ENCODE results near the gene BLOC1S5. TPM values are rescaled to one million over a fixed set of nuclear protein-coding genes. Genes with fewer than 3 reads are reported as not detected.

BLOC1S5 gene
- total RNA-seq, 1 experiment from 2014 or later, result 24.9 TPM

DNA sequence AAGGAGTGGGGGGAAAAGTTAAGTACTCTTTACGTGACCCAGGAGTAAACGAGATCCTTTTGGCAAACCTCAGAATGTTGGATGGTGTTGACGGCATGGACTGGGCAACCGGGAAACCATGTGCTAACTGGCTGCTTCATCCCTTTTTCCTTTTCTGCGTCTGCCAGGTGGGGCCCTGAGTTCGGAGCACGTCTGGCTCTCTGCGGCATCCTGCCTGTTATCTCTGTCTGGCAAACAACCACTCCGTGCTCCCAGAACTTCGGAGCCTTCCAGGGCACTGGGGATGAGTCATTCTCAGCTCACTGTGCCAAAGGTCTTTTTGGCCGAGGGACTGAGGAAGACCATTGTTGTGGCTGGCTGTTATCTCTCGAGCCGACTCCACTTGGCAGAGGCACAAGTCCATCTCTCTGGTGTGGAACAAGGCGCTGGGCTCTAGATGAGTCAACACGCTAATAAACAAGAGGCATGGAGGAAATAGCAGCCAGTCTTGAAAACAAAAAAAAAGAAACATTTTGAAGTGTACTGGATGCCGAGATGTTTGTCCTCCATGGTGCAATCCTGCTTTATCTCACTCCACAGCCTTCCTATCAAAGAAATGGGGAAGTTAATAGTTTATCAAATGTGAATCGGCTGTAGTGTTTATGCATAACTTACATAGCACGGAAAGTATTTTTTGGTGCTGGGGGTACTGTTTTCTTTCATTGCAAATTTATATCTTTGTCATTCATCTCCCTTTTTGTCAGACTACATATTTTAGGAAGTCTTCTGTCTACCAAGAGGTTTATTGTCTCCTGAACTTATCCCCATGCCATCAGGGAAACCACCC, 89.0 kb downstream of the BLOC1S5 start:
- Histone ChIP-seq H3K27ac (ENCODE audit: low read length) (no peak overlapping the region), H3K4me1 (ENCODE audit: low read length) (no peaks in the 10 kb centered on the region), H3K4me3 (ENCODE audit: low read length) (no peak overlapping the region), H3K79me2 (ENCODE audit: low read length) (no peaks in the 10 kb centered on the region), H3K36me3 (ENCODE audit: insufficient read depth, low read length) (no peaks in the 10 kb centered on the region), H3K27me3 (ENCODE audit: low read length) (no peaks in the 10 kb centered on the region), H3K9me2 (replicated peaks; ENCODE audit: insufficient read depth, low read length) (no peaks in the 10 kb centered on the region), H4K20me1 (ENCODE audit: insufficient read depth, low read depth, low read length) (no peaks in the 10 kb centered on the region), H3K9ac (ENCODE audit: low read length) (no peak overlapping the region), H3K9me3 (ENCODE audit: low read length) (no peaks in the 10 kb centered on the region), H3K4me2 (ENCODE audit: low read depth, low read length, poor library complexity, severe bottlenecking) (no peak overlapping the region), H2AFZ (ENCODE audit: low read length) (no peak overlapping the region)
- DNase-seq, result no peak

DNA sequence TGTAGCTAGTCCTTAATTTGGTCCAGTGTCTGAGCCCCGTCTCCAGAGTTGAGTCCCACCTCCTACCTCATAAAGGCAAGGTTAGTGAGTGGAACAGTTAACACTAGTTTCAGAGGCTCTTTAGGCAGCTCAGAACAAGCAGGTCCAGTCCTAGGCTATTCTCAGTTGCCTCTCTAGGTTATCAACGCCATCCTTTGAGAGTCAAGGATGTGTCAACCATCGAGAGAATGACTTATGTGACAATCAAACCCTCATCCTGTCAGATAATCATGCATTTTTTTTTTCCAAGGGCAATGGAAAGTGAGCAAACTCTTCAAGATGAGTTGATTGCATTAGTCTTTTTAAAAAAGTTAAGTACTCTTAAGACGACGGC, 89.6 kb downstream of the BLOC1S5 start:
- Histone ChIP-seq H3K9ac (ENCODE audit: low read length) (no peak overlapping the region), H4K20me1 (ENCODE audit: insufficient read depth, low read depth, low read length) (no peaks in the 10 kb centered on the region), H3K4me2 (ENCODE audit: low read depth, low read length, poor library complexity, severe bottlenecking) (no peak overlapping the region), H3K79me2 (ENCODE audit: low read length) (no peaks in the 10 kb centered on the region), H3K27ac (ENCODE audit: low read length) (no peak overlapping the region), H3K27me3 (ENCODE audit: low read length) (no peaks in the 10 kb centered on the region), H3K9me3 (ENCODE audit: low read length) (no peaks in the 10 kb centered on the region), H2AFZ (ENCODE audit: low read length) (no peak overlapping the region), H3K4me1 (ENCODE audit: low read length) (no peaks in the 10 kb centered on the region), H3K4me3 (ENCODE audit: low read length) (no peak overlapping the region), H3K9me2 (replicated peaks; ENCODE audit: insufficient read depth, low read length) (no peaks in the 10 kb centered on the region), H3K36me3 (ENCODE audit: insufficient read depth, low read length) (no peaks in the 10 kb centered on the region)
- no peak for DNase-seq

DNA sequence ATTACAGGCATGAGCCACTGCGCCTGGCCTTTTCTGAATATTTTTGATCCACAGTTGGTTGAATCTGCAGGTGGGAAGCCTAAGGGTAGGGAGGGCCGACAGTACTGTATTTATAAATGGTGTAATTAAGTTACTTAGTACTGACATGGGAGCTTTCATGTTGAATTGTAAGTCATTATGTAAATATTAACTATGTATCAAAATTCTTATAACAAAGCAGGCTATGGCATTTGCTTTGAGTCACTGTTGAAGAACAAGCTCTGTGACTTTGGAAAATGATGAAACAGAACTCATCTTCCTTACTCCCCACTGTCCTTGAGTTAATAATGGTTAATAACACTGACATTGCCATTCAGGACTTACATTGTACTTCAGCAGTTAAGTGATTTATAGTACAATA, 90.6 kb downstream of the BLOC1S5 start:
- no peaks in the 10 kb centered on the region for H3K79me2 ChIP-seq (ENCODE audit: low read length)
- H3K4me2 ChIP-seq (ENCODE audit: low read depth, low read length, poor library complexity, severe bottlenecking), result no peak overlapping the region
- no peaks in the 10 kb centered on the region for H3K36me3 ChIP-seq (ENCODE audit: insufficient read depth, low read length)
- no peak for DNase-seq
- H4K20me1 ChIP-seq (ENCODE audit: insufficient read depth, low read depth, low read length), result no peaks in the 10 kb centered on the region
- no peaks in the 10 kb centered on the region for H3K9me3 ChIP-seq (ENCODE audit: low read length)
- no peaks in the 10 kb centered on the region for H3K9me2 ChIP-seq (replicated peaks; ENCODE audit: insufficient read depth, low read length)
- H3K4me3 ChIP-seq (ENCODE audit: low read length), result no peak overlapping the region
- H3K27ac ChIP-seq (ENCODE audit: low read length), result no peak overlapping the region
- no peak overlapping the region for H2AFZ ChIP-seq (ENCODE audit: low read length)
- H3K9ac ChIP-seq (ENCODE audit: low read length), result no peak overlapping the region
- H3K27me3 ChIP-seq (ENCODE audit: low read length), result no peaks in the 10 kb centered on the region
- no peaks in the 10 kb centered on the region for H3K4me1 ChIP-seq (ENCODE audit: low read length)

DNA sequence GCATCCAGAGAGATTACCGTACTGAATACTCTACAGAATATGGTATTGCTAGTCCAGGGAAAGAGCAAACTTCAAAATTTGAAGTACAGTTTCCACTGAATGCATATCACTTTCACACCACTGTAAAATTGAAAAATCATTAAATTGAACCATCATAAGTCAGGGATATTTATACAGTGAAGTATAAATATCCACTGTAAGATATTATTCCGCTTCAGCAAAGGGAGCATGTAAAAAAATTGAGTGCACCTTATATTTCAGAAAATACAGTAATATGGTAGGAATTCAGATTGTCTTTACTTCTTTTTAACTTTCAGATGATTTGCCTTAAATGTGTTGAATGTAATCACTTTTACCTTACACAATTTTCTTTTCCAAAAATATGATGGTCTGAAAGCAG, 92.7 kb downstream of the BLOC1S5 start:
- DNase-seq, result no peak
- Histone ChIP-seq H3K9ac (ENCODE audit: low read length) (no peak overlapping the region), H3K27ac (ENCODE audit: low read length) (no peak overlapping the region), H3K79me2 (ENCODE audit: low read length) (no peaks in the 10 kb centered on the region), H3K4me1 (ENCODE audit: low read length) (0 out of 2 replicates have a peak, but pooled peaks cover 2% of the 10 kb centered on the region), H3K9me3 (ENCODE audit: low read length) (no peaks in the 10 kb centered on the region), H3K4me3 (ENCODE audit: low read length) (no peak overlapping the region), H3K9me2 (replicated peaks; ENCODE audit: insufficient read depth, low read length) (no peaks in the 10 kb centered on the region), H2AFZ (ENCODE audit: low read length) (no peak overlapping the region), H4K20me1 (ENCODE audit: insufficient read depth, low read depth, low read length) (no peaks in the 10 kb centered on the region), H3K36me3 (ENCODE audit: insufficient read depth, low read length) (no peaks in the 10 kb centered on the region), H3K27me3 (ENCODE audit: low read length) (no peaks in the 10 kb centered on the region), H3K4me2 (ENCODE audit: low read depth, low read length, poor library complexity, severe bottlenecking) (no peak overlapping the region)

- Histone ChIP-seq H2AFZ (ENCODE audit: low read length) (no peak overlapping the region), H4K20me1 (ENCODE audit: insufficient read depth, low read depth, low read length) (no peaks in the 10 kb centered on the region), H3K9ac (ENCODE audit: low read length) (no peak overlapping the region), H3K27ac (ENCODE audit: low read length) (no peak overlapping the region), H3K4me1 (ENCODE audit: low read length) (0 out of 2 replicates have a peak, but pooled peaks cover 2% of the 10 kb centered on the region), H3K79me2 (ENCODE audit: low read length) (no peaks in the 10 kb centered on the region), H3K9me2 (replicated peaks; ENCODE audit: insufficient read depth, low read length) (no peaks in the 10 kb centered on the region), H3K9me3 (ENCODE audit: low read length) (no peaks in the 10 kb centered on the region), H3K4me3 (ENCODE audit: low read length) (no peak overlapping the region), H3K4me2 (ENCODE audit: low read depth, low read length, poor library complexity, severe bottlenecking) (no peak overlapping the region), H3K36me3 (ENCODE audit: insufficient read depth, low read length) (no peaks in the 10 kb centered on the region), H3K27me3 (ENCODE audit: low read length) (no peaks in the 10 kb centered on the region)
- no peak for DNase-seq
These were observed 93.6 kb downstream of the BLOC1S5 start for GRCh38 chr6:7970616-7971015.

Other genes starting within 250 kb of the BLOC1S5 start
- gene TXNDC5, start 153.6 kb downstream of the BLOC1S5 start, total RNA-seq (2014; rRNA removed; shearing (Covaris generic); ENCODE audit: low replicate concordance), result 66.6 and 80.4 TPM in 2 replicates
- 51.3 and 74.9 TPM in 2 replicates for gene EEF1E1, start 38.2 kb upstream of the BLOC1S5 start, total RNA-seq (2014; rRNA removed; shearing (Covaris generic); ENCODE audit: low replicate concordance)

All from Karpas-422 (cell line).